ENCODE data around the gene DDT.

The DDT gene

GRCh38 chr22:24009227-24010017, 35.2 kb upstream of the DDT start:
- H3K27me3 ChIP-seq: no peaks in the 10 kb centered on the region
- TF ChIP-seq, protein P1, sequence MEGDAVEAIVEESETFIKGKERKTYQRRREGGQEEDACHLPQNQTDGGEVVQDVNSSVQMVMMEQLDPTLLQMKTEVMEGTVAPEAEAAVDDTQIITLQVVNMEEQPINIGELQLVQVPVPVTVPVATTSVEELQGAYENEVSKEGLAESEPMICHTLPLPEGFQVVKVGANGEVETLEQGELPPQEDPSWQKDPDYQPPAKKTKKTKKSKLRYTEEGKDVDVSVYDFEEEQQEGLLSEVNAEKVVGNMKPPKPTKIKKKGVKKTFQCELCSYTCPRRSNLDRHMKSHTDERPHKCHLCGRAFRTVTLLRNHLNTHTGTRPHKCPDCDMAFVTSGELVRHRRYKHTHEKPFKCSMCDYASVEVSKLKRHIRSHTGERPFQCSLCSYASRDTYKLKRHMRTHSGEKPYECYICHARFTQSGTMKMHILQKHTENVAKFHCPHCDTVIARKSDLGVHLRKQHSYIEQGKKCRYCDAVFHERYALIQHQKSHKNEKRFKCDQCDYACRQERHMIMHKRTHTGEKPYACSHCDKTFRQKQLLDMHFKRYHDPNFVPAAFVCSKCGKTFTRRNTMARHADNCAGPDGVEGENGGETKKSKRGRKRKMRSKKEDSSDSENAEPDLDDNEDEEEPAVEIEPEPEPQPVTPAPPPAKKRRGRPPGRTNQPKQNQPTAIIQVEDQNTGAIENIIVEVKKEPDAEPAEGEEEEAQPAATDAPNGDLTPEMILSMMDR (IDR thresholded peaks at IDR 0.05): no peak
- peaks cover 9 to 11% of the 10 kb centered on the region in 2 experiments for H3K4me1 ChIP-seq (ENCODE audit: control insufficient read depth in 1 of 2, insufficient read depth in 1 of 2, low read depth in 1 of 2, low read length in 1 of 2)
- no peaks in the 10 kb centered on the region for H3K36me3 ChIP-seq
- H3K4me3 ChIP-seq (ENCODE audit: low read depth in 1 of 2, low read length in 1 of 2): no peak overlapping the region
- no peak overlapping the region for H3K27ac ChIP-seq
- H3K9me3 ChIP-seq: no peaks in the 10 kb centered on the region

DNA sequence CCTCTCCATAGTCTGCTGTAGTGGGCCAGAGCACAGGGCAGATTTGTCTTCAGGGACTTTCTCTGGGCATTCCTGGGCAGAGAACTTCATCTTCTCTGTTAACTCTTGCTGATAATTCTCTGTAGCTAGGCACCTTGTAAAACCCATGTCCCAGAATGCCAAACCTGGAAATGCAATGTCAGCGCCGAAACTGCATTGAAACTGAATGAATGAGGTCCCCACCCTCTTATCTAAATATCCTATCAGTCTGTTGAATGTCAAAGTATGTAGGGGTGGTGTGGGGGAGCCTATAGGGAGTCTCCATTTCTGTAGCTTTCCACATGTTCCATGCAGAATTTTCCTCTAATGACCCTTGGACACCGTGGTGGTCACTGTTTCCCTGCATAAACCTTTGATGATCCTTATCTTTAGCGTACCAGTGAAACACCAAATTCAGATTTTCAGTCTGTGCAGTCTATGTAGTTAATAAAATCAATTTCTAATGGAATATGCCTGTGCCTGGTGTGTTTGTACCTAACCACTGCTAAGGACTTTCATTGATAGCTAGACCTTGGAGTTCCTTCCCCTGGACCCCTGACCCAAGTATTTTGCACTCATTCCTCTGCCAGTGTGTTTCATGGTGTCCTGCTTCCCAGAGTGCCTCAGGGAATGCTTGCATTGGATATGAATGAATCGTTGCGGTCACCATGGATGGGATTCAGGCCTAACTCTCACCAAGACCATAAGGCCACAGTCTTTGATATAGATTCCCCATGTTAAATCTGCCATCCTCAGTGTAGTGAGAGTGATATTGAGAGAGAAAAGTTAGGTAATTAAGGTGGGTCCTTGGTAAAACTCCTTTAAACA, 34.4 kb upstream of the DDT start:
- Histone ChIP-seq H3K27ac (no peak overlapping the region), H3K27me3 (peaks cover under 1% of the 10 kb centered on the region), H3K4me3 (ENCODE audit: low read depth in 1 of 2, low read length in 1 of 2) (no peak overlapping the region), H3K4me1 (ENCODE audit: control insufficient read depth in 1 of 2, insufficient read depth in 1 of 2, low read depth in 1 of 2, low read length in 1 of 2) (peaks cover 9 to 11% of the 10 kb centered on the region in 2 experiments), H3K36me3 (no peaks in the 10 kb centered on the region), H3K9me3 (no peaks in the 10 kb centered on the region)
- TF ChIP-seq, protein P1 (IDR thresholded peaks at IDR 0.05): no peak

- Histone ChIP-seq H3K27me3 (peaks cover 4% of the 10 kb centered on the region), H3K4me3 (ENCODE audit: low read depth in 1 of 2, low read length in 1 of 2) (no peak overlapping the region), H3K27ac (no peak overlapping the region)
Measured at GRCh38 chr22:24008022-24008283, 33.7 kb upstream of the DDT start.

GRCh38 chr22:24007253-24008021, 33.2 kb upstream of the DDT start:
- Histone ChIP-seq H3K4me3 (ENCODE audit: low read depth in 1 of 2, low read length in 1 of 2) (no peak overlapping the region), H3K4me1 (ENCODE audit: control insufficient read depth in 1 of 2, insufficient read depth in 1 of 2, low read depth in 1 of 2, low read length in 1 of 2) (peaks cover 9 to 11% of the 10 kb centered on the region in 2 experiments), H3K27ac (no peak overlapping the region), H3K27me3 (peaks cover 4% of the 10 kb centered on the region), H3K9me3 (no peaks in the 10 kb centered on the region), H3K36me3 (no peaks in the 10 kb centered on the region)
- TF ChIP-seq, protein P1 (IDR thresholded peaks at IDR 0.05): no peak

More at GRCh38 chr22:24008022-24008283, 33.7 kb upstream of the DDT start:
- Histone ChIP-seq H3K36me3 (no peaks in the 10 kb centered on the region), H3K9me3 (no peaks in the 10 kb centered on the region), H3K4me1 (ENCODE audit: control insufficient read depth in 1 of 2, insufficient read depth in 1 of 2, low read depth in 1 of 2, low read length in 1 of 2) (peaks cover 9 to 11% of the 10 kb centered on the region in 2 experiments)
- TF ChIP-seq, protein P1 (IDR thresholded peaks at IDR 0.05): no peak

- H3K27ac ChIP-seq: no peak overlapping the region
- H3K27me3 ChIP-seq: peaks cover 4% of the 10 kb centered on the region
- H3K4me3 ChIP-seq (ENCODE audit: low read depth in 1 of 2, low read length in 1 of 2): no peak overlapping the region
- TF ChIP-seq, protein P1 (IDR thresholded peaks at IDR 0.05): no peak
- H3K9me3 ChIP-seq: no peaks in the 10 kb centered on the region
- peaks cover 5 to 10% of the 10 kb centered on the region in 2 experiments for H3K4me1 ChIP-seq (ENCODE audit: control insufficient read depth in 1 of 2, insufficient read depth in 1 of 2, low read depth in 1 of 2, low read length in 1 of 2)
- no peaks in the 10 kb centered on the region for H3K36me3 ChIP-seq
Measured at GRCh38 chr22:24006914-24007214, 32.6 kb upstream of the DDT start.
